ENCODE results near the gene CEP95.
A peak's percentile ranks its signal among the peaks of the same experiment; 100 is the strongest.
"Not testable (repeated sequence)": the region's sequence is repeated elsewhere in the genome, so short reads cannot be mapped to it uniquely, and the experiment has no call there.

CEP95 gene

GRCh38 chr17:64506576-64507412, at the start of gene CEP95:
Gene CEP95 (plus strand): TSS chr17:64506977. CDS start chr17:64507098, 121 bp downstream.
- peak; percentile 99 for DNase-seq

GRCh38 chr17:64457156-64457555, 49.6 kb upstream of the CEP95 start:
- no peak for DNase-seq

GRCh38 chr17:64458756-64459155, 48.0 kb upstream of the CEP95 start:
- DNase-seq: no peak

GRCh38 chr17:64459284-64459747, 47.5 kb upstream of the CEP95 start:
- no peak for DNase-seq

- not testable (repeated sequence) for DNase-seq
Observed at GRCh38 chr17:64459818-64460217, 47.0 kb upstream of the CEP95 start.

GRCh38 chr17:64460955-64461354, 45.8 kb upstream of the CEP95 start:
- no peak for DNase-seq

- DNase-seq: no peak
Observed at GRCh38 chr17:64461788-64462187, 45.0 kb upstream of the CEP95 start.

- DNase-seq: no peak
Observed at GRCh38 chr17:64466019-64466735, 40.6 kb upstream of the CEP95 start.

- DNase-seq: not testable (repeated sequence)
Observed at GRCh38 chr17:64466834-64467233, 39.9 kb upstream of the CEP95 start.

- no peak for DNase-seq
Observed at GRCh38 chr17:64470625-64471024, 36.2 kb upstream of the CEP95 start.

- DNase-seq: no peak
Observed at GRCh38 chr17:64471440-64471839, 35.3 kb upstream of the CEP95 start.

- no peak for DNase-seq
Observed at GRCh38 chr17:64472564-64472963, 34.2 kb upstream of the CEP95 start.

- no peak for DNase-seq
Observed at GRCh38 chr17:64477849-64478248, 28.9 kb upstream of the CEP95 start.

GRCh38 chr17:64480951-64481350, 25.8 kb upstream of the CEP95 start:
- no peak for DNase-seq

- no peak for DNase-seq
Observed at GRCh38 chr17:64484380-64484779, 22.4 kb upstream of the CEP95 start.

- no peak for DNase-seq
Observed at GRCh38 chr17:64488301-64488700, 18.5 kb upstream of the CEP95 start.

- DNase-seq: no peak
Observed at GRCh38 chr17:64491034-64491860, 15.5 kb upstream of the CEP95 start.

GRCh38 chr17:64491994-64492393, 14.8 kb upstream of the CEP95 start:
- DNase-seq: no peak

GRCh38 chr17:64492481-64493109, 14.2 kb upstream of the CEP95 start:
- DNase-seq: no peak

GRCh38 chr17:64494121-64494520, 12.7 kb upstream of the CEP95 start:
- no peak for DNase-seq

GRCh38 chr17:64495300-64495699, 11.5 kb upstream of the CEP95 start:
- DNase-seq: not testable (repeated sequence)

GRCh38 chr17:64496348-64496785, 10.4 kb upstream of the CEP95 start:
- DNase-seq: no peak

All from amniotic stem cell (primary cell).